ENCODE results near the gene TRAPPC12.

Gene TRAPPC12

GRCh38 chr2:3468296-3468988, 88.9 kb downstream of the TRAPPC12 start:
- DNase-seq (ENCODE audit: low read depth in 2 of 2) = no peak

- DNase-seq (ENCODE audit: low read depth in 2 of 2) = no peak
Measured at GRCh38 chr2:3469486-3469885, 90.0 kb downstream of the TRAPPC12 start.

DNA sequence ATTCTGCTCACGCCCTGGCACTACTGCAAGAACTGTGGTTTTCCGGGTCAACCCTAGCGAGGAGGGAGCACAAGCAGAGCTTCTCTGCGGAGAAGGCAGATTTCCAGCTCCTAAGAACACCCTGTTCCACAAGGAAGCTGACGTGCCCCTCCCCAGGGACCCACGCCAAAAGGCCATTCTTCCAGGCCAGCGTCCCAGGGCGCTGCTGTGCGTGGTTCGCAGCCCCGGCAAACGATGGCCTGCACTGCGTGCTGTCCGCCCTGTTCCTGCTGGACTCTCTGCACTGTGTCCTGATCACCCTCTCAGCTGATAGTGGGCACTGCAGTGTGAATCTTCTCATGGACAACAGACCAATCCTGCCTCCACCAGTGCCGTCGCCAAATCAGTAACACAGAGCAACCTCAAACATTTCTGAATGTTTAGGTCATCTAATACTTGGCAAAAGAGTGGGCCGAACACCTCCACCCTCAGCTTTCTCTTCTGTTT, 90.7 kb downstream of the TRAPPC12 start:
- DNase-seq (ENCODE audit: low read depth in 2 of 2) = no peak

- DNase-seq (ENCODE audit: low read depth in 2 of 2) = no peak
Measured at GRCh38 chr2:3470856-3471737, 91.6 kb downstream of the TRAPPC12 start.

DNA sequence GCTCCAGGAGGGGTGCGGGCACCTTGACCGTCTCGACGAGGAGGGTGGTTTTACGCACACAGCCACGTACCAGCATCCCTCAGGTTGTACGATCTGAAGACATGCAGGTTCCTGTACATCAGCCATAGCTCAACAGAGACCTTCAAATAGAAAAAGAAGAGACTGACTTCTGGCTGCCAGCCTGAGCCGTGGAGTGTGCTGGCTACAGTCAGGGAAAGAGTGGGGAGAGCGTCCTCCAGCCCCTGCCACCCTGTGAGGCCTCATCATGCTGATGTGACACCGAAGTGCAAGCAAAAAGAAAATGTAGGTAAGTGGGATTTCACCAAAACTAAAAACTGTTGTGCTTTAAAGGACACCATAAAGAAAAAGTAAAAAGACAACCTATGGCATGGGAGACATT, 92.8 kb downstream of the TRAPPC12 start:
- DNase-seq (ENCODE audit: low read depth in 2 of 2) = no peak

DNA sequence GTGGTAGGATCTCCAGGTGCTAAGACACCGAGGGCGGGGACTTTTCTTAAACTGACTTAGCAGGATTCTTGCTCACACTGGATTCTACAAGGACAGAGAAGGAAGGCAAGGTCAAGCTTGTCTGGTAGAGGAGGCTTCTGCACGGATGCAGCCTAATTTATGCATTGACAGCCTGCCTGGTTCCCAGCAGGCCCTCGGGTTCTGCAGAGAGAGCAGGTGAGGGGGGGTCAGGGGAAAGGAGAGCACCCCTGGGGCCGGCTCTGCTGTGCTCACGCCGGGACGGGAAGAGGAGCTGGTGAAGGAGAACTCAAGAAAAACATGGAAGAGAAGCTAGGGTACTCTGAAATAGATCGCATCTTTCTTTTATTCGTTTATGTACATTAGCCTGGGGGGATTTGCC, 93.5 kb downstream of the TRAPPC12 start:
- no peak for DNase-seq (ENCODE audit: low read depth in 2 of 2)

DNA sequence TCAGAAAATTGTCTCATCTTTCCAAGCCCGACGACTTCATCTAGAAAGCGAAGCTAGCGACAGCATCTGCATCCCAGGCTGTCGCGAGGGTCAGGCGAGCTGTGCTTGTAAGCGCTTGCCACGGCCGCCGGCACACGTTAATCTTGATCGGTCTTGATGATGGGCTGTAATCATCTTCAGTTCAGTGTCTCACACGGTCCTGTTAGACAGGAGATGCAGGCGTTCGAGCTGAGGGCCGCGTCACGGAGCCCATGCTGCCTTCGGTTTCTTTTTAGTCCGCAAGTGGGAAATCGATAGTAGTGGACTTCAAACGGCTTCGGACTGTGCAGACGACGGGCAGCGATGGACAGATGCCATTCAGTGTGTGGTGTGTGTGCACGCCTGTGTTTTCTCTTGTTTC, 96.3 kb downstream of the TRAPPC12 start:
- DNase-seq (ENCODE audit: low read depth in 2 of 2) = no peak

DNA sequence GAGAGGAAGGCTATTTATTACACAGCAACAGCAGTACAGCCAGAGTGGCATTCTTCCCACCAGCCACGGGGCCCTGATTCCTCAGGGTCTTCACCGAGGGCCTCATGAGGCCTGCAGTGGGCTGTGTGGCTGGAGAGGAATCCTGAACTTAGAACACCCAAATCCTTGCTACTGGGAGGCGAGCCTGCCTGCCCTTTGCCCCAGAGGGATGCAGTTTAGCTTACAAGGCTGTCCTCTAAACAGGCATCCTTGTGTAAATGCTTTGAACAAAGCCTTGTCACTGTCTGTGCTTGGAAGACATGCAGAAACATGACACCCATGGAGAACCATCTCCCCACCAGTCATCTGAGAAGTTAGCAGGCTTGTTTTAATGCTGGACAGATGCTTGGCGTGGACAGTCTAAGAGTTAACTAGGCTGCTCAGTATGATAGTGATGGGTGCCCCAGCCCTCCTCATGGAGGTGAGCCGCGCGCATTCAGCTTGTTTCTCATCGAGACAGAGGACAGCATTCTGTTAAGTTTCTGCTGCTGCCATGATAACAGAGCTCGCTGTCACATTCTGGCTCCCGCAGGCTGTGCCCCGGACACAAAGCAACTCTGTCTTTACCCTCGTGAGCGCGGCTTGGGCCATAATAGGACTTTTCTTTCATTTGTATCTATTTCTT, 97.0 kb downstream of the TRAPPC12 start:
- no peak for DNase-seq (ENCODE audit: low read depth in 2 of 2)

- no peak for DNase-seq (ENCODE audit: low read depth in 2 of 2)
Measured at GRCh38 chr2:3476985-3477327, 97.5 kb downstream of the TRAPPC12 start.

GRCh38 chr2:3478846-3479385, 99.4 kb downstream of the TRAPPC12 start:
- no peak for DNase-seq (ENCODE audit: low read depth in 2 of 2)

DNA sequence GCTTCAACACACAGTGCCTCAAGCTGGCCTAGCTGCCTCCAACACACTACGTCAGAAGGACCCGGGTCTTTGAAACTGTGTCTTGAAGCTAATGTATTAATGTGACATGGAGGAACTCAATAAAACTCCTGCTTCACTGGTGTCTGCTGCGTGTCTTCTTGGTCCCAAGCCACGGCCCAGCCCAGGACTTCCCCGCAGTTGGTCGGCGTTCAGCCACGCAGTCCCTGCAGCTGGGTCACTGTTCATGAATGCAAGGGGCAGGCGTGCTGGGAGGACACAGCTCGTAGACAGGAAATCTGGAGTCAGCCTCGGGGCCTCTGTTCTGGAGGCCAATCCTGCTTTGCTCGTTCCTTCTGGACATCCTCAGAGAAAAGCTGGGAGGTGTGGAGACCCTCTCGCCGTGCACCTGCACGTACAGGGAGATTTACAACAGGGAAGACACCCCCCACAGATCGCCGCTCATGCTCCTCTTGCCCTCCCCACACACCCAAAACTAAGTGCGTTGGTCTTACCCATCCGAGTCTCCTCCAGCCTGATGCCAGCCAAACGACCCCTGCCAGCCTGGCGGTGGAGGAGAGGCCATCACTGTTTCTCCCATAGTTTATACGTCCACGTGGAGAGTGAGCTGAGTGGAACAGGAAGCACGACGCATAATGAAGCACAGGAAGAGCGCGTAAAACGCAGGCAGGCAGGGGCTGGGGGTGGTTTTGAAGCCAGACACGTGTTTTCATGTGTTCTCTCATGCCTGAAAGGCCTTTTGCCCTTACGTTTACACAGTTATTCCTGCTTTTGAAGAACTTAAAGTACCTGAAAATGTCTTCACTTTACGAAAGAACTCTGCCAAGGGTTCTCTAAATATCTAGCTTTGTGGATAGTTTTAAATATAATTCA, 100.2 kb downstream of the TRAPPC12 start:
- no peak for DNase-seq (ENCODE audit: low read depth in 2 of 2)

DNA sequence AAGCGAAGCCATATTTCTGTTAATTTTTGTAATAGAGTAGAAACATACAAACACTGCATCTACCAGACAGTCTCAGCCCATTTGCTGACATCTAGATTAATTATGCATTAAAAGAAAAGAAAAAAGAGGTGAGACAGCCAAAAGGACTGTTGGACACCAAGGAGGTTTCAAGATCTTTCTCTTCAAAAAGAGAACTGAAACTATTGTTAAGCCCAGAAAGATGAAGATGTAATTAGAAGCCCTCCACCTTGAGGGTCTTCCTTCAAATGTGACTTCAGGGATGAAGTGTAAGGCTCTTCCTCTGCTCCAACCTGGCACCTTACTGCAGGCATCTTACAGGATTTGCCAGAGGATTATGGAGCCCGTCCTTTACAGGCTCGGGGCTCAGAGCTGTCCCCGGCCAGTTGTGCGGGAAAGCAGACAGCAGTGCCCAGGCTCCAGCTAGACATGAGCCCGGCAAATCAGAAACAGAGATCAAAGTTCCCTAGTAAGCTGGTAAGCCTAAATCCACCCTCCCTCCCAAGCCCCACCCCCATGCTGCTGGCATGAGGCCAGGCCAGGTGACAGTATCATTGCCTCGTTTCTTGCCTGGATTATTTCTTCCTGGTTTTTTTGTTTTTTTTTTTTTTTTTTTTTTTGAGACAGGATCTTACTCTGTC, 101.0 kb downstream of the TRAPPC12 start:
- no peak for DNase-seq (ENCODE audit: low read depth in 2 of 2)

- DNase-seq (ENCODE audit: low read depth in 2 of 2) = no peak
Measured at GRCh38 chr2:3481011-3481400, 101.5 kb downstream of the TRAPPC12 start.

DNA sequence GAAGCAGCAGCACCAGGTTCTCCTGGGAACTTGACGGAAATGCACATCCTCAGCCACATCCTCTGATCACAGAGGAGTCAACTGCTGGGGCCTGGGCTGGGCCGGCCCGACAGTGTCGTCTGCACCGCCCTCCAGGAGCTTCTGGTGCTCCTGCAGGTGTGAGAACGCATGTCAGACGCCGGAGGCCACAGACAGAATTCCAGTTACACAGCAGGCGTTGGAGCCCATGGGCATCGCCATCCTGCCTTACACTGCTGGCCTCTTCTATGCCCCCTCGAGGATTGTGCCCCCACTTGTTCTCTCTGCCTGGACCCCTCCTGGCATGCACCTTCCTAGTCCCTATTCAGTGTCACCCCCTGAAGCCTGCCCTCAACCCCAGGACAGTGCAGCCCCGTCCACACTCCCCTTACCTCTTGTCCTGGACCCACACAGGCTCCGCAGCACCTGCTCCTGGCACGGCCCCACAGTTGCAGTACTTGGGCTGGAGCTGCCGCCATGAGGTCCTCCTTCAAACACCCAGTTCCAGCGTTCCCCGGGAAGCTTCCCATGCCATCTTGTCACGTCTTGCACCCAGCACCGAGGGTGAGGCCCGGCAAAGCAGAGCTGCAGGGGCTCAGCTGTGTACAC, 102.4 kb downstream of the TRAPPC12 start:
- DNase-seq (ENCODE audit: low read depth in 2 of 2) = no peak

GRCh38 chr2:3482363-3482821, 102.9 kb downstream of the TRAPPC12 start:
- no peak for DNase-seq (ENCODE audit: low read depth in 2 of 2)

DNA sequence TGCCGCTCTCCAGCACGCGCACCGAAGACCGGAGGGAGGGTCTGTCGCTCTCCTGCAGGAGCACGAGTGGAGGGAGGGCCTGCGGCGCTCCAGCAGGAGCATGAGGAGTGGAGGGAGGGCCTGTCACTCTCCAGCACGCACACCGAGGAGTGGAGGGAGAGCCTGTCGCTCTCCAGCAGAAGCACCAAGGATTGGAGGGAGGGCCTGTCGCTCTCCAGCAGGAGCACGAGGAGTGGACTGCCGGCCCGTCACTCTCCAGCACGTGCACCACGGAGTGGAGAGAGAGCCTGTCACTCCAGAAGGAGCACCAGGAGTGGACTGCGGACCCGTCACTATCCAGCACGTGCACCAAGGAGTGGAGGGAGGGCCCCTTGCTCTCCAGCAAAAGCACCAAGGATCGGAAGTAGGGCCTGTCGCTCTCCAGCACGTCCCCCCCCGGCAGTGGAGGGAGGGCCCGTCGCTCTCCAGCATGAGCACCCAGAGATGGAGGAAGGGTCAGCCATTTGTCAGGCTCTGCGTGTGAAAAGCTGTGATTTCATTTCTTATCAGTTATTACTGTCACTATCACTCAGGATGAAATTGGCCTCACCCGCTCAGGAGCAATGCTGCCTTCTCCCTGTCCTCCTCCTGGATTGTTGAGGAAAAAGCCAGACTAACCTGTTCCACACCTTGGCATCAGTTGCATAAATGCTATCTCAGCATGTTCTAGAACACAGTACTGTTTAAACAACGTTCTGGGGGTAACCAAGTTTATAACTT, 103.9 kb downstream of the TRAPPC12 start:
- no peak for DNase-seq (ENCODE audit: low read depth in 2 of 2)

DNA sequence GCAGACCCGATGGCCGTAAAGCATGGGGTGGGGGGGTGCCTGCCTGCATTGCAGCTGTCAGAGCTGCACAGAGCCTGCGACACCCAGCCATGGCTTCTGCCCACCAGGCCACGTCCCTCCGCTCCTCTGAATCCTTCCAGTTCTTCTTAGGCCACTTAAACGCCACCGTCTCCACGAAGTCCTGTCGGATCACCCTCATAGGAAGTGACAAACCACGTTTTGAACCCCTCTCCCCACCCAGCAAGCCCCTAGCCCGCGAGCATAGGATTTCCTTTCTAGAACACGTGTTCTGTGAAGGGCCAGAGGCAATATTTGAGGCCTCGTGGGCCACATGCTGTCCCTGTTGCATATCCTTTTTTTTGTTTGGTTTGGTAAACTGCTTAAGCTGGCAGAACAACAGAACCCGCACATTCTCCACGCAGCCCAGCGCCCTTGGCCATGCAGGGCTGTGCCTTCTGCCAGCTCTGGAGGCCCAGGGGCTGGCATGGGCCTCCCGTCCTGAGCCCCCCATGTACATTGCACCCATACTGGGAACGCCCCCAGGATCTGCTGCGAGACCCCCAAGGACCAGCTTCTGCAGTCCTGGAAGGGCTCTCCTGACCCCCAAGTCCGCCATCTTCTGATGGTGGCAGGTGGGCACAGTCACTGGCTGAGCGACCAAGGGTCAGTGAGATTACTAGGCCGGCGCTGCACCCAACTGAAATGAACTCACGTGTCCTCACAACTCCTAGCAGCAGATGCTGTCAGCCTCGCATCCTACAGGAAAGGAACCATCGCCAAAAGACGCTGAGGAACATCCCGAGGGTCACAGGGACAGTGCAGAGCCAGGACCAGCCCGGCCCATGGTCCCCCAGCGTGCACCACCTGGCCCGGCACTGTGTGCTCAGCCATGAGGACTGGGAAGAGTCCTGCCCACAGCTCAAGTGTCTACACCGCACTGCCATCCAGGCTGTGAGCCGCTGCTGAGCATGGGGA, 104.8 kb downstream of the TRAPPC12 start:
- no peak for DNase-seq (ENCODE audit: low read depth in 2 of 2)

GRCh38 chr2:3485166-3485565, 105.7 kb downstream of the TRAPPC12 start:
- DNase-seq (ENCODE audit: low read depth in 2 of 2) = no peak
